HepG2 (cell line): ENCODE measurements around the gene TEX19. TPM values are rescaled to one million over a fixed set of nuclear protein-coding genes. Genes with fewer than 3 reads are reported as not detected.

Source experiments
- ARHGAP35 ChIP-seq: sonication (generic); formaldehyde crosslinking; IDR thresholded peaks from 2 replicates; pipeline ENCODE4 v1.9.0; 2022; ENCODE audit warnings: mild to moderate bottlenecking, inconsistent platforms, moderate library complexity, missing genetic modification reagents, borderline replicate concordance
- CHCHD3 ChIP-seq: sonication (generic); formaldehyde crosslinking; IDR thresholded peaks from 2 replicates; pipeline ENCODE4 v1.8.0; 2022; ENCODE audit warnings: mild to moderate bottlenecking, missing genetic modification reagents, moderate library complexity
- EED ChIP-seq: sonication (generic); formaldehyde crosslinking; IDR thresholded peaks from 2 replicates; pipeline ENCODE4 v1.5.0; 2020; ENCODE audit warnings: mild to moderate bottlenecking, missing genetic modification reagents
- FOXC1 ChIP-seq: sonication (generic); formaldehyde crosslinking; IDR thresholded peaks from 2 replicates; pipeline ENCODE4 v1.8.0; 2022; ENCODE audit warnings: mild to moderate bottlenecking, missing genetic modification reagents, borderline replicate concordance
- GTF2F1 ChIP-seq: fragments of 150-350 bp; IDR thresholded peaks from 2 replicates; pipeline ENCODE4 v1.6.1; 2014; ENCODE audit warnings: low read length
- IRF2 ChIP-seq: IDR thresholded peaks from 2 replicates; pipeline ENCODE4 v1.6.1; 2018; ENCODE audit warnings: missing genetic modification reagents, missing compliant biosample characterization
- MEIS1 ChIP-seq: sonication (generic); formaldehyde crosslinking; IDR thresholded peaks from 2 replicates; pipeline ENCODE4 v1.9.0; 2021; ENCODE audit warnings: mild to moderate bottlenecking, missing genetic modification reagents, moderate library complexity, borderline replicate concordance
- PAWR ChIP-seq: sonication (generic); formaldehyde crosslinking; IDR thresholded peaks from 2 replicates; pipeline ENCODE4 v1.4.0; 2020; ENCODE audit warnings: missing genetic modification reagents, mild to moderate bottlenecking, borderline replicate concordance
- RAD51 ChIP-seq: fragments of 450-650 bp; IDR thresholded peaks from 2 replicates; pipeline ENCODE4 v1.6.1; 2016; ENCODE audit warnings: borderline replicate concordance
- SMAD3 ChIP-seq: sonication (generic); formaldehyde crosslinking; IDR thresholded peaks from 2 replicates; pipeline ENCODE4 v1.4.0; 2020; ENCODE audit warnings: missing genetic modification reagents
- ZBTB3 ChIP-seq: sonication (generic); formaldehyde crosslinking; IDR thresholded peaks from 2 replicates; pipeline ENCODE4 v1.4.0; 2020; ENCODE audit warnings: low read depth, mild to moderate bottlenecking, moderate library complexity, missing genetic modification reagents, borderline replicate concordance
- ZNF296 ChIP-seq: sonication (generic); formaldehyde crosslinking; conservative IDR thresholded peaks from 2 replicates; pipeline ENCODE4 v1.5.0; 2020; ENCODE audit warnings: mild to moderate bottlenecking, missing genetic modification reagents
- ZNF674 ChIP-seq: sonication (generic); formaldehyde crosslinking; IDR thresholded peaks from 2 replicates; pipeline ENCODE4 v1.5.0; 2020; ENCODE audit warnings: low read depth, mild to moderate bottlenecking, missing genetic modification reagents
- ZNF709 ChIP-seq: sonication (generic); formaldehyde crosslinking; IDR thresholded peaks from 2 replicates; pipeline ENCODE4 v1.5.0; 2020; ENCODE audit warnings: mild to moderate bottlenecking, missing genetic modification reagents
- ZNF792 ChIP-seq: IDR thresholded peaks from 2 replicates; pipeline ENCODE4 v1.6.1; 2016
- polyA plus RNA-seq, 8 experiments: library from polyadenylated mRNA; depleted of rRNA in 3 of 8; stranded (reverse) in 7 of 8; unstranded in 1 of 8; fragments of >200 nt; fragmentation: Illumina TruSeq in 4 of 8; extraction: Trizol in 4 of 8; gene quantifications; 2 replicates each; pipeline versions ENCODE4 v1.2.1 to v1.2.3, GENCODE V29; 2011 to 2016; ENCODE audit warnings: low read depth in 4 of 8, missing spikeins in 1 of 8, mixed read lengths in 1 of 8; ENCODE audit not compliant: insufficient read depth in 1 of 8
- total RNA-seq, 5 experiments: library from RNA; depleted of rRNA; stranded (reverse); fragments of >200 nt; fragmentation: Illumina TruSeq; extraction: Trizol; gene quantifications; 2 replicates each; pipeline ENCODE4 v1.2.3, GENCODE V29; 2016; ENCODE audit warnings: low read depth in 1 of 5
- TF ChIP-seq, protein P1 (sequence below): sonication (generic); formaldehyde crosslinking; IDR thresholded peaks from 2 replicates; pipeline ENCODE4 v1.4.0; 2020; ENCODE audit warnings: mild to moderate bottlenecking, low read depth, missing genetic modification reagents
- TF ChIP-seq, protein P2 (sequence below): sonication (generic); formaldehyde crosslinking; IDR thresholded peaks from 2 replicates; pipeline ENCODE4 v1.4.0; 2020; ENCODE audit warnings: missing genetic modification reagents, mild to moderate bottlenecking, borderline replicate concordance
- TF ChIP-seq, protein P3 (sequence below): sonication (generic); formaldehyde crosslinking; IDR thresholded peaks from 2 replicates; pipeline ENCODE4 v1.5.1; 2020; ENCODE audit warnings: mild to moderate bottlenecking, moderate library complexity, missing genetic modification reagents
- TF ChIP-seq, protein P4 (sequence below): IDR thresholded peaks from 2 replicates; pipeline ENCODE4 v1.6.1; 2016; ENCODE audit warnings: mild to moderate bottlenecking
- TF ChIP-seq, protein P5 (sequence below): sonication (generic); formaldehyde crosslinking; IDR thresholded peaks from 2 replicates; pipeline ENCODE4 v1.4.0; 2020; ENCODE audit warnings: missing genetic modification reagents, borderline replicate concordance

Gene TEX19
- total and polyA plus RNA-seq, 2 of the 13 experiments (the other 11 are each of a cell fraction or from before 2014, with no cell fraction given): 1.3 to 6.0 TPM

DNA sequence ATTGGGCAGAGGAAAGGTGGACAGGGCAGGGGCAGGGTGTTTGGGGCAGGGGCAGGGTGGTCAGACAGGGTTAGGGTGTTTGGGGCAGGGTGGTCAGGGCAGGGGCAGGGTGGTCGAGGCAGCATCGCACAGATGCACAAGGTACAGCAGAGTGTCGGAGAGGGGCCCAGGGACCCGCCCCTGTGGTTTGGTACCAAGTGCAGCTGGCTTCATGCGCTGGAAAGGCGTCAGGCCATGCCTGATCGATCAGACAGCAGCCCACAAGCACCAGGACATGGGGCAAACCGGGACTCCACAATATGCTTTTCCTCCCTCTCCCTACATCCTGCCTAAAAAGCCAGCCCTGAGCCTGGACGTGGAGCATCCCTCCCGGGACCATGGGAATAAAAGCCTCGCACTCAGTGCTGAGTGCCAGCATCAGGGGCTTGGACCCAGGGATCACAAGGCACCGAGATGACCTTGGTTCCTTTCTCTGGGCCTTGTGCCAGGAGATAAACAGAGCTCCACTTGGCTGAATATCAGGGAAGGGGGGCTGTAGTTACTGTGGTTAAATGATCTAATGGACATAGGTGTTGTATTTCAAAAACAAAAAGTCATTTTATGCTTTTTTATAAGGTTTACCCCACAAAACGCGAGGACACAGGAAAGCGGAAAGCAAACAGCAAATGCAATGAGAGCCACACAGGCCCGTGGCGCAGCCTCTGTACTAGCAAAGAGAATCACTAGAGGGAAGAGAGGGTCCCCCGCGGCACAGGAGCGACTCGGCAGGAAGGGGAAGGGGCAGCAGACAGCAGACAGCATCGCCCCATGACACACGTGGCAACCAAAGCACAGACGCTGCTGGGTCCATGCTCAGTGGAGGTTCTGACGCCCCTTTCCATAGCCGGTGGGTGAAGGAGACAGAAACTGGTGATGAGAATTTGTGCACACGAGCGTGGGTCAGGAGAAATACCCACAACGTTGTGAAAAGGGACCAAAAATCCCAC is 53.8 kb downstream of the TEX19 start (continued):
- TF ChIP-seq, protein P1, sequence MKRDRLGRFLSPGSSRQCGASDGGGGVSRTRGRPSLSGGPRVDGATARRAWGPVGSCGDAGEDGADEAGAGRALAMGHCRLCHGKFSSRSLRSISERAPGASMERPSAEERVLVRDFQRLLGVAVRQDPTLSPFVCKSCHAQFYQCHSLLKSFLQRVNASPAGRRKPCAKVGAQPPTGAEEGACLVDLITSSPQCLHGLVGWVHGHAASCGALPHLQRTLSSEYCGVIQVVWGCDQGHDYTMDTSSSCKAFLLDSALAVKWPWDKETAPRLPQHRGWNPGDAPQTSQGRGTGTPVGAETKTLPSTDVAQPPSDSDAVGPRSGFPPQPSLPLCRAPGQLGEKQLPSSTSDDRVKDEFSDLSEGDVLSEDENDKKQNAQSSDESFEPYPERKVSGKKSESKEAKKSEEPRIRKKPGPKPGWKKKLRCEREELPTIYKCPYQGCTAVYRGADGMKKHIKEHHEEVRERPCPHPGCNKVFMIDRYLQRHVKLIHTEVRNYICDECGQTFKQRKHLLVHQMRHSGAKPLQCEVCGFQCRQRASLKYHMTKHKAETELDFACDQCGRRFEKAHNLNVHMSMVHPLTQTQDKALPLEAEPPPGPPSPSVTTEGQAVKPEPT: no peak
- no peak for TF ChIP-seq RAD51
- TF ChIP-seq ZNF296 (CRISPR knock-in tag): no peak
- TF ChIP-seq MEIS1 (CRISPR knock-in tag): no peak
- TF ChIP-seq FOXC1: no peak
- TF ChIP-seq ZBTB3 (CRISPR knock-in tag): no peak
- TF ChIP-seq PAWR: no peak
- TF ChIP-seq ZNF674 (CRISPR knock-in tag): no peak
- no peak for TF ChIP-seq GTF2F1
- no peak for TF ChIP-seq ZNF792 (CRISPR knock-in tag)
- TF ChIP-seq CHCHD3 (CRISPR knock-in tag): no peak; the same call in 1 of the 2 replicates
- TF ChIP-seq, protein P2, sequence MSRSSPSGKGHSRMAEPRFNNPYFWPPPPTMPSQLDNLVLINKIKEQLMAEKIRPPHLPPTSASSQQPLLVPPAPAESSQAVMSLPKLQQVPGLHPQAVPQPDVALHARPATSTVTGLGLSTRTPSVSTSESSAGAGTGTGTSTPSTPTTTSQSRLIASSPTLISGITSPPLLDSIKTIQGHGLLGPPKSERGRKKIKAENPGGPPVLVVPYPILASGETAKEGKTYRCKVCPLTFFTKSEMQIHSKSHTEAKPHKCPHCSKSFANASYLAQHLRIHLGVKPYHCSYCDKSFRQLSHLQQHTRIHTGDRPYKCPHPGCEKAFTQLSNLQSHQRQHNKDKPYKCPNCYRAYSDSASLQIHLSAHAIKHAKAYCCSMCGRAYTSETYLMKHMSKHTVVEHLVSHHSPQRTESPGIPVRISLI (CRISPR knock-in tag): no peak
- TF ChIP-seq, protein P3, sequence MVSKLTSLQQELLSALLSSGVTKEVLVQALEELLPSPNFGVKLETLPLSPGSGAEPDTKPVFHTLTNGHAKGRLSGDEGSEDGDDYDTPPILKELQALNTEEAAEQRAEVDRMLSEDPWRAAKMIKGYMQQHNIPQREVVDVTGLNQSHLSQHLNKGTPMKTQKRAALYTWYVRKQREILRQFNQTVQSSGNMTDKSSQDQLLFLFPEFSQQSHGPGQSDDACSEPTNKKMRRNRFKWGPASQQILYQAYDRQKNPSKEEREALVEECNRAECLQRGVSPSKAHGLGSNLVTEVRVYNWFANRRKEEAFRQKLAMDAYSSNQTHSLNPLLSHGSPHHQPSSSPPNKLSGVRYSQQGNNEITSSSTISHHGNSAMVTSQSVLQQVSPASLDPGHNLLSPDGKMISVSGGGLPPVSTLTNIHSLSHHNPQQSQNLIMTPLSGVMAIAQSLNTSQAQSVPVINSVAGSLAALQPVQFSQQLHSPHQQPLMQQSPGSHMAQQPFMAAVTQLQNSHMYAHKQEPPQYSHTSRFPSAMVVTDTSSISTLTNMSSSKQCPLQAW (CRISPR knock-in tag): peak; percentile 83
- no peak for TF ChIP-seq EED
- TF ChIP-seq, protein P4, sequence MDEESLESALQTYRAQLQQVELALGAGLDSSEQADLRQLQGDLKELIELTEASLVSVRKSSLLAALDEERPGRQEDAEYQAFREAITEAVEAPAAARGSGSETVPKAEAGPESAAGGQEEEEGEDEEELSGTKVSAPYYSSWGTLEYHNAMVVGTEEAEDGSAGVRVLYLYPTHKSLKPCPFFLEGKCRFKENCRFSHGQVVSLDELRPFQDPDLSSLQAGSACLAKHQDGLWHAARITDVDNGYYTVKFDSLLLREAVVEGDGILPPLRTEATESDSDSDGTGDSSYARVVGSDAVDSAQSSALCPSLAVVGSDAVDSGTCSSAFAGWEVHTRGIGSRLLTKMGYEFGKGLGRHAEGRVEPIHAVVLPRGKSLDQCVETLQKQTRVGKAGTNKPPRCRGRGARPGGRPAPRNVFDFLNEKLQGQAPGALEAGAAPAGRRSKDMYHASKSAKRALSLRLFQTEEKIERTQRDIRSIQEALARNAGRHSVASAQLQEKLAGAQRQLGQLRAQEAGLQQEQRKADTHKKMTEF: no peak
- no peak for TF ChIP-seq ARHGAP35 (CRISPR knock-in tag)
- TF ChIP-seq ZNF709: no peak
- TF ChIP-seq SMAD3: no peak
- TF ChIP-seq, protein P5, sequence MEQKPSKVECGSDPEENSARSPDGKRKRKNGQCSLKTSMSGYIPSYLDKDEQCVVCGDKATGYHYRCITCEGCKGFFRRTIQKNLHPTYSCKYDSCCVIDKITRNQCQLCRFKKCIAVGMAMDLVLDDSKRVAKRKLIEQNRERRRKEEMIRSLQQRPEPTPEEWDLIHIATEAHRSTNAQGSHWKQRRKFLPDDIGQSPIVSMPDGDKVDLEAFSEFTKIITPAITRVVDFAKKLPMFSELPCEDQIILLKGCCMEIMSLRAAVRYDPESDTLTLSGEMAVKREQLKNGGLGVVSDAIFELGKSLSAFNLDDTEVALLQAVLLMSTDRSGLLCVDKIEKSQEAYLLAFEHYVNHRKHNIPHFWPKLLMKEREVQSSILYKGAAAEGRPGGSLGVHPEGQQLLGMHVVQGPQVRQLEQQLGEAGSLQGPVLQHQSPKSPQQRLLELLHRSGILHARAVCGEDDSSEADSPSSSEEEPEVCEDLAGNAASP (CRISPR knock-in tag): peak; percentile 72; the same call in 1 of the 2 replicates
- TF ChIP-seq IRF2: no peak
